Activated naive CD4-positive, alpha-beta T cell treated with anti-CD3 and anti-CD28 coated beads for 36 hours (primary cell): Measurements from ENCODE around the gene KLF14. TPM values are rescaled to one million over a fixed set of nuclear protein-coding genes. Genes with fewer than 3 reads are reported as not detected.
"Not testable (repeated sequence)": the region's sequence is repeated elsewhere in the genome, so short reads cannot be mapped to it uniquely, and the experiment has no call there.

Experiments
- CTCF ChIA-PET: fragments of 350-600 bp; sonication (Branson Sonifier 250); formaldehyde crosslinking; loops from one replicate; lab custom pipeline; 2021; ENCODE audit warnings: antibody characterized with exemption; lab: Charles Lee
- DNase-seq: peaks from one replicate; pipeline ENCODE4 v3.0.0-alpha.2; 2020
- H3K27ac Mint-ChIP-seq: one replicate; pipeline ENCODE4 v1.8.0; 2021; ENCODE audit warnings: mild to moderate bottlenecking, mixed read lengths
- H3K27me3 Mint-ChIP-seq: one replicate; pipeline ENCODE4 v1.8.0; 2021; ENCODE audit warnings: low read depth, mixed read lengths
- H3K36me3 Mint-ChIP-seq: one replicate; pipeline ENCODE4 v1.8.0; 2021; ENCODE audit warnings: low read depth, mixed read lengths
- H3K4me1 Mint-ChIP-seq: one replicate; pipeline ENCODE4 v1.8.0; 2021; ENCODE audit warnings: low read depth, mixed read lengths
- H3K4me3 Mint-ChIP-seq: one replicate; pipeline ENCODE4 v1.8.0; 2021; ENCODE audit warnings: mild to moderate bottlenecking, moderate library complexity, mixed read lengths
- H3K9me3 Mint-ChIP-seq: one replicate; pipeline ENCODE4 v1.8.0; 2021; ENCODE audit warnings: mixed read lengths
- intact Hi-C: fragments of 100-400 bp; cut with micrococcal nuclease; formaldehyde crosslinking; loops from one replicate; pipeline ENCODE4 v1.15.1; 2023
- total RNA-seq, 2 experiments: library from RNA; stranded (reverse); gene quantifications; one replicate each; pipeline ENCODE4 v1.2.3, GENCODE V29; 2021

Gene KLF14
- total RNA-seq: not detected

DNA sequence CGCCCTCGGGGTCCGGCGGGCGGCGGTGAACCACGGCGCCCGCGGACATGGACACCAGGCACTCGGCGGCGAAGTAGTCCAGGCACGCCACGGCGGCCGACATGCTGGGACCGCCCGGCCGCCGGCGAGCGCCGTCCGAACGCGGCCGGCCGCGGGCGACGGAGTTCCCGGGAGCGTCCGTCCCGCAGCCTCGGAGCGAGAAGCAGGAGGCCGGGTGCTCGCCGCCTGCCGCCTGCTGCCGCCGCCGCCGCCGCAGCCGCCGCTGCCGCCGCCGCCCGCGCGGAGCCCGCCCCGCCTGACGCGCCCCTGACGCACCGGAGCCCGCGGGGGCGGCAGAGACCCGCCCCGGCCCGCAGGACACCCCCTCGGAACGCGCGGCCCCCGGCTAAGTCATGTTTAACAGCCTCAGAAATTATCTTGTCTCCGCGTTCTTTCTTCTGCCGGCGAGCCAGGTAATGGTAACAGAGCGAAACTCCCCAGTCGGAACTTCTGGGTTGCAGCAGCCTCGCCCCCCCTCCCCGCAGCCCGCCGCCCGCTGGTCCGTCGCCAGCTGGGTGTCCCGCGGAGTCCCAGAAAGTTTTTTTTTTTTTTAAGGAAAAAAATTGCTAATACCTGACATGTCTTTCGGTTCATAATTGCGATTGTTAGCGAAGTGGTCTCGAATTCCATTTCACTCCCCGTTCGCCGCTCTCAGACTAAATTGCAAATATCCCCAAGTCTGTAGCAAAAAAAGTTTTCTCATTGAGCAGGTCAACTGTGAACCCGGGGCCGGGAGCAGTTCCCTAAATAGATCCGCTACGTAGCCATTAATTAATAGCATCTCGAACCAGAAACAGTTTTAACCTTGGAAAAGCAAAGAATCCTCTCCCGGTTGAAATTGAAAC is at the start of gene KLF14:
KLF14 (minus strand) TSS at position 277 of the 884 bp plus-strand sequence; CDS start at position 103, 174 bp downstream.
- Mint-ChIP-seq H3K9me3 (peaks cover 10% of the 10 kb centered on the region), H3K4me3 (peak within 1 kb of the TSS; percentile 73), H3K4me1 (peaks cover 10% of the 10 kb centered on the region), H3K36me3 (peaks cover 9% of the 10 kb centered on the region), H3K27ac (peak within 1 kb of the TSS; percentile 59), H3K27me3 (peaks cover 68% of the 10 kb centered on the region)
- DNase-seq: peak; percentile 29
- CTCF ChIA-PET: no interaction called here
- intact Hi-C loops: no loop called here

DNA sequence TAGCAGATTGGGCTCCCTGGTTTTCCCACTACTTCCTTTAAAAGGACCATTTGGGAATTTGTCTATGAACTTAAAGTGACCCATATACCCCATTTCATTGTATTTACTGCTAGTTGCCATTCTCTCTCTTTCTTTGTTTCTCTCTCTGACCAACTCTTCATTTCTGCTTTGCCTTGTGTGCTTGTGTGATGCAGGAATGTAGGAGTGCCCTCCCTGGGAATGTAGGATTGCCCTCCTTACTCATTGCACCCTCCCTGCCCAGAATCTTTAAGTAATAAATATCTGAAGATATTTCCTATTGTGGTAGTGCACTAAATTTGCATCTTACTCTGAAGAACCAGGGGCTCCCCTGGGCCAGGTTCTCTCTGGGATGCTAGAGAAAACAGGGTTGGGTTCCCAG is 47.3 kb upstream of the KLF14 start:
- Mint-ChIP-seq H3K36me3 (no peaks in the 10 kb centered on the region), H3K27me3 (peaks cover 38% of the 10 kb centered on the region), H3K4me1 (no peaks in the 10 kb centered on the region)

DNA sequence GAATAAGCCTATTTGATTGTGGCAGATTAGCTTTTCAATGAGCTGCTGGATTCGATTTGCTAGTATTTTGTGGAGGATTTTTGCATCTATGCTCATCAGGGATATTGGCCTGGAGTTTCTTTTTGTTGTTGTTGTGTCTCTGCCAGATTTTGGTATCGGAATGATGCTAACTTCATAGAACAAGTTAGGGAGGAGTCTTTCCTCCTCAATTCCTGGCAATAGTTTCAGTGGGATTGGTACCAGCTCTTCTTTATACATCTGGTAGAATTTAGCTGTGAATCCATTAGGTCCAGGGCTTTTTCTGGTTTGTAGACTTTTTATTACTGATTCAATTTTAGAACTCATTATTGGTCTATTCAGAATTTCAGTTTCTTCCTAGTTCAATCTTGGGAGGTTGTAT is 43.4 kb upstream of the KLF14 start:
- no peaks in the 10 kb centered on the region for H3K4me1 Mint-ChIP-seq
- H3K9me3 Mint-ChIP-seq: peaks cover 2% of the 10 kb centered on the region
- CTCF ChIA-PET: interaction anchor here (0.7 kb wide), 1 partner anchor 20 kb away, joined by 3 read pairs; no protein-coding TSS in a partner anchor
- no peak overlapping the region for H3K27ac Mint-ChIP-seq
- H3K27me3 Mint-ChIP-seq: peaks cover 34% of the 10 kb centered on the region
- no peak overlapping the region for H3K4me3 Mint-ChIP-seq
- intact Hi-C loops: no loop called here
- no peaks in the 10 kb centered on the region for H3K36me3 Mint-ChIP-seq
- no peak for DNase-seq

More for the DNA sequence above, 47.3 kb upstream of the KLF14 start:
- H3K27ac Mint-ChIP-seq: no peak overlapping the region
- CTCF ChIA-PET: no interaction called here
- intact Hi-C loops: no loop called here
- H3K4me3 Mint-ChIP-seq: no peak overlapping the region
- H3K9me3 Mint-ChIP-seq: no peaks in the 10 kb centered on the region
- no peak for DNase-seq

DNA sequence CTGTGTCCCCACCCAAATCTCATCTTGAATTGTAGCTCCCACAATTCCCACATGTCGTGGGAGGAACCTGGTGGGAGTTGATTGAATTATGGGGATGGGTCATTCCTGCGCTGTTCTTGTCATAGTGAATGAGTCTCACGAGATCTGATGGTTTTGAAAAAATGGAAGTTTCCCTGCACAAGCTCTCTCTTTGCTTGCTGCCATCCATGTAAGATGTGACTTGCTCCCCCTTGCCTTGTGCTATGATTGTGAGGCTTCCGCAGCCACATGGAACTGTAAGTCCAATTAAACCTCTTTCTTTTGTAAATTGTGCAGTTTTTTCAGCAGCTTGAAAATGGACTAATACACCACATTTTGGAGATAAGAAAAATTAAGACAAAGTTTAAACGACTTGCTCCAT is 38.4 kb upstream of the KLF14 start:
- H3K4me1 Mint-ChIP-seq, DNase-seq, H3K4me3 Mint-ChIP-seq, intact Hi-C loops, H3K27ac Mint-ChIP-seq, H3K36me3 Mint-ChIP-seq: not testable (repeated sequence)
- Mint-ChIP-seq H3K9me3 (peaks cover 22% of the 10 kb centered on the region), H3K27me3 (peaks cover 15% of the 10 kb centered on the region)
- CTCF ChIA-PET: interaction anchor here (1.1 kb wide), 1 partner anchor 20 kb away, joined by 3 read pairs; no protein-coding TSS in a partner anchor

DNA sequence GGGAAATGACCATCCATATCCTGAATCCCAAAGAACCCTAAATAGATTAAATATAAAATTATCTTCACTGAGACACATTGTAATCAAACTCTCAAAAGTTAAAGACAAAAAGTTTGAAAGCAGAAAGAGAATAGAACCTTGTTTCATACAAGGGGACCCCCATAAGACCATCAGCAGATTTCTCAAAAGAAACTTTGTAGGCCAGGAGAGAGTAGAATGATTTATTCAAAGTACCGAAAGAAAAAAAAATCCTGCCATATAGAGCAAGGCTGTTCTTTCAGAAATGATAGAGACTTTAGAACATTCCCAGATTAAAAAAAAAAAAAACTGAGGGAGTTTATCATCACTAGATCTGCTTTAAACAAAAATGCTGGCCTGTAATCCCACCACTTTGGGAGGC is 34.8 kb upstream of the KLF14 start:
- peaks cover 20% of the 10 kb centered on the region for H3K27me3 Mint-ChIP-seq
- no peaks in the 10 kb centered on the region for H3K4me1 Mint-ChIP-seq
- no peaks in the 10 kb centered on the region for H3K36me3 Mint-ChIP-seq
- intact Hi-C loops: no loop called here
- H3K9me3 Mint-ChIP-seq: peaks cover 26% of the 10 kb centered on the region
- H3K27ac Mint-ChIP-seq: no peak overlapping the region
- no peak overlapping the region for H3K4me3 Mint-ChIP-seq
- CTCF ChIA-PET: no interaction called here
- DNase-seq: no peak

DNA sequence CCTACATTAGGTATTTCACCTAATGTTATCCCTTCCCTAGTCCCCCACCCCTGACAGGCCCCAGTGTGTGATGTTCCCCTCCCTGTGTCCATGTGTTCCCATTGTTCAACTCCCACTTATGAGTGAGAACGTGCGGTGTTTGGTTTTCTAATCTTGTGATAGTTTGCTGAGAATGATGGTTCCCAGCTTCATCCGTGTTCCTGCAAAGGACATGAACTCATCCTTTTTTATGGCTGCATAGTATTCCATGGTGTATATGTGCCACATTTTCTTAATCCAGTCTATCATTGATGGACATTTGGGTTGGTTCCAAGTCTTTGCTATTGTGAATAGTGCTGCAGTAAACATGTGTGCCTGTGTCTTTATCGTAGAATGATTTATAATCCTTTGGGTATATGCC is 30.6 kb upstream of the KLF14 start:
- H3K36me3 Mint-ChIP-seq, H3K4me3 Mint-ChIP-seq, H3K27ac Mint-ChIP-seq, CTCF ChIA-PET, H3K4me1 Mint-ChIP-seq, DNase-seq, intact Hi-C loops: not testable (repeated sequence)
- H3K9me3 Mint-ChIP-seq: peaks cover 11% of the 10 kb centered on the region
- peaks cover 18% of the 10 kb centered on the region for H3K27me3 Mint-ChIP-seq

DNA sequence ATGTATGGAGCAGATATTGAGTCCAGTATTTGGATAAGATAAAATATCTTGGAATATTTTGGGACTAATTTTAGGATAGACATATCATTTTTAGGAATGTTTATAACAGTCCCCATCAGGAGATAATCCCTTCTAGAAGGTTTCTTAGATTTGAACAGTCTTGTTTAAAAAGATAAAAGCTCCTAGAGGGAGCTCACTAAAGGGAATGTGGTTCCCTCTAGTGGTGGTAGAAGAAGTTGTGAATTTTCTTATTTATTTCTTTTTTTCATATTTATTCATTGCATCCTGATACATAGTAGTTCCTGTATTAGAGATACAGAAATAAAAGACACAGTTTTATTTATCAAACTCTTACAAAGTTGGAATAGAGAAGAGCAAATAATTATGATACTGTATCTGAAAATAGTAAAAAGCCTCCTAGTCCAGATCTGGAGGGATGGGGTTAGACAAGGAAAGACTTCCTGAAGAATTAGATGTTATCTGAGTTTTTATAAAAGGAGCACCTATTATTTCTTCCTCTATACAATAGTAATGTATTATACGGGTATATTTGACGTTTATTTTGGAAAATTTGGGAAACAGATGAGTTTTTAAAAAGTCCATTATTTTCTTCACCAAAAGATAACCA is 24.5 kb upstream of the KLF14 start:
- no peaks in the 10 kb centered on the region for H3K36me3 Mint-ChIP-seq
- peaks cover 3% of the 10 kb centered on the region for H3K27me3 Mint-ChIP-seq
- H3K9me3 Mint-ChIP-seq: no peaks in the 10 kb centered on the region
- intact Hi-C loops: loop anchor here (1.0 to 2.0 kb wide), 5 partner anchors 74 to 696 kb away; no protein-coding TSS in a partner anchor
- CTCF ChIA-PET: interaction anchor here (0.5 to 3.0 kb wide), 27 partner anchors 11 to 698 kb away, joined by 3 to 20 read pairs (median 4); no protein-coding TSS in a partner anchor
- H3K27ac Mint-ChIP-seq: no peak overlapping the region
- H3K4me3 Mint-ChIP-seq: no peak overlapping the region
- DNase-seq: no peak
- H3K4me1 Mint-ChIP-seq: no peaks in the 10 kb centered on the region

DNA sequence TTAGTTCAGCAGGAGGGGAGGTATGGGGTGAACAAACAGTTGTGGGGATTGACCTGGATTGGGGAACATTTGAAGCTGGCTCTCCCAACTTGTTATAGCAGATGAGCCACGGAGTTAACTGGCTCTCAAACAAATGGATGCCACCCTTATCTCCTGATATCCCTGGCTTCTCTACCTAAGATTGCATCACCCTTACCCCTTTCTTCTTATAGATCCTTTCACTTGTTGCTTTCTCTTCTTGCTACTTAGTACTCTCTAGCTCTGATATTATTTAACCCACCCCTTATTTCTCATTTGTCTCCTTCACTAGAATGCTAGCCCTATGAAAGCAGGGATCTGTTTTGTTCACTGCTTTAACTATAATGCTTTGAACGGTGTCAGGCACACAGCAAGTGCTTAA is 22.3 kb upstream of the KLF14 start:
- no peak overlapping the region for H3K27ac Mint-ChIP-seq
- H3K4me1 Mint-ChIP-seq: no peaks in the 10 kb centered on the region
- DNase-seq: no peak
- H3K36me3 Mint-ChIP-seq: no peaks in the 10 kb centered on the region
- CTCF ChIA-PET: interaction anchor here (0.6 to 3.0 kb wide), 2 partner anchors 513 to 691 kb away, joined by 3 to 20 read pairs; no protein-coding TSS in a partner anchor
- no peak overlapping the region for H3K4me3 Mint-ChIP-seq
- peaks cover 3% of the 10 kb centered on the region for H3K27me3 Mint-ChIP-seq
- no peaks in the 10 kb centered on the region for H3K9me3 Mint-ChIP-seq
- intact Hi-C loops: no loop called here

DNA sequence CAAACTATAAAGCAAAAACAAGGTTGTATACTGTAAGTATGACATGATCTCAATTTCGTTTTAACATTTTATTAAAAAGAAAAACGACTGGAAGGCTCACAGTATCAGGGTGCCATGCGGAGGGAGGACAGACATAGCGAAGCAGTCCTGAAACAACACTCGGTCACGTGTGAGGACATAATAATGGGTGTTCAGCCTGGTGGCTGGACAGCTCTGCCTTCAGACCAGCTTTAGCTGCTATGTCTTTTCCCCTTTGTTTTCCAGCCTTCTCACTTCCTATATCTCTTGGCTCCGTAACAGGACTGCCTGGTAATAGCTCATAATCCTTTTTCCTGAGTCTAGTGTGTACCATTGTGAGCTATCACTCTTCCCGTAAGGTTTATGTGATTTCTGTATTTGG is 18.4 kb upstream of the KLF14 start:
- Mint-ChIP-seq H3K4me1 (no peaks in the 10 kb centered on the region), H3K9me3 (no peaks in the 10 kb centered on the region), H3K36me3 (no peaks in the 10 kb centered on the region), H3K27ac (no peak overlapping the region), H3K4me3 (no peak overlapping the region), H3K27me3 (peaks cover 3% of the 10 kb centered on the region)
- DNase-seq: no peak
- CTCF ChIA-PET: interaction anchor here (1.0 kb wide), 1 partner anchor 21 kb away, joined by 3 read pairs; no protein-coding TSS in a partner anchor
- intact Hi-C loops: no loop called here

DNA sequence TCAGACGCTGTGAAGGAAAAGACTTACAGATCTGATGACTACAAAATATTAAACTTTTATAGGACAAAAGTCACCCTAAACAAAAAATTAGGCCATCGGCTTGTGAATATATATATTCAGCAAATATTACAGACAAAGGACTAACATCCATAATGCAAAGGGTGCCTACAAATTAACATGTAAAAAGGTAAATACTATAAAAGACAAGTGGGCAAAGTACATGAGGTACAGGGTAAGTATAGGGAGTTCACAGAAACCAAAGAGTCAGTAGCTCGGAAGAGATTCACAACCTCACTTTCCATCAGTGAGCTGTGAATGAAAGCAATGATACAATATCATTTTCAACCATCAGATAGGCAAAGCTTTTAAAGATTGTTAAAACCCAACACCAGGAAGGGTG is 16.7 kb upstream of the KLF14 start:
- peaks cover 8% of the 10 kb centered on the region for H3K27me3 Mint-ChIP-seq
- no peaks in the 10 kb centered on the region for H3K4me1 Mint-ChIP-seq
- no peak overlapping the region for H3K27ac Mint-ChIP-seq
- no peak overlapping the region for H3K4me3 Mint-ChIP-seq
- no peaks in the 10 kb centered on the region for H3K36me3 Mint-ChIP-seq
- intact Hi-C loops: no loop called here
- no peak for DNase-seq
- no peaks in the 10 kb centered on the region for H3K9me3 Mint-ChIP-seq
- CTCF ChIA-PET: no interaction called here

DNA sequence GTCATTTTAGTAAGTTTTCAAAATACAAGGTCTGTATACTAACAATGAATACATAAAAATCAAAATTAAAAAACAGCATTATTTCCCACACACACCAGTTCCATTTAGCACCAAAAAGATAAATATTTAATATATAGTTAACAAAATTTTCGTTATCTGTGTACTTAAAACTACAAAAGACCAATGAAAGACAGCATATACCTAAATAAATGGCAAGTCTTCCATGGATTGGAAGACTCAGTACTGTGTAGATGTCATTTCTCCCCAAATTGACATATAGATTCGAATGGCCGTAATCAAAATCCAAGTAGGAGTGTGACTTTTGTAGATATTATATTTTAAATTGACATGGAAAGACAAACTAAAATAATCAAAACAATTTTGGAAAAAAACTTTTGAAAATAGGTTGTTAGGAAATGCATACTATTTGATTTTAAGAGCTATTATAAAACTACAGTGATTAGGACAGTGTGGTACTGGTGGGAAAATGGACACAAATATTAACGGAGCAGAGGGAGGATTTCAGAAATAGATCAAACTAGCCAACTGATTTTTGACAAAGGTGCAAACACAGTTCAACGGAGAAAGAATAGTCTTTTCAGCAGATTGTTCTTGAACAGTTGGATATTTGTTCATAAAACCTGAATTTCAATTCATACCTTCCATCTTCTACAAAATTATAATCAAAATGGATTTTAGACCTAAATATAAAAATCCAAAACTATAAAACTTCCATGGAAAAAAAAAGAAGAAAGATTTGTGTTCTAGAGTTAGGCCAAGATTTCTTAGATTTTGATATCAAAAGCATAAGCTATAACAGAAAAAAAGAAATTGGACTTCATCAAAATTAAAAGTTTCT is 14.8 kb upstream of the KLF14 start:
- no peaks in the 10 kb centered on the region for H3K36me3 Mint-ChIP-seq
- CTCF ChIA-PET: no interaction called here
- DNase-seq: no peak
- H3K9me3 Mint-ChIP-seq: no peaks in the 10 kb centered on the region
- no peaks in the 10 kb centered on the region for H3K4me1 Mint-ChIP-seq
- no peak overlapping the region for H3K4me3 Mint-ChIP-seq
- H3K27ac Mint-ChIP-seq: no peak overlapping the region
- intact Hi-C loops: no loop called here
- H3K27me3 Mint-ChIP-seq: peaks cover 17% of the 10 kb centered on the region
